TTC549 (cell line): ENCODE results near the gene SPINT2.

ENCODE experiments used
- FAIRE-seq: peaks from 2 replicates; lab custom pipeline; 2012; peaks lifted over from hg19 to GRCh38; lab: Jason Lieb, UNC

Gene SPINT2

GRCh38 chr19:38298821-38299680, 34.7 kb downstream of the SPINT2 start:
- FAIRE-seq, result no peak

GRCh38 chr19:38303517-38304351, 39.4 kb downstream of the SPINT2 start, which contains the start of gene C19orf33:
Gene C19orf33, plus strand, starts transcription at chr19:38304251. Its CDS starts 11 bp downstream, at chr19:38304262.
- FAIRE-seq, result no peak

- FAIRE-seq, result no peak
These were observed 40.0 kb downstream of the SPINT2 start for GRCh38 chr19:38304352-38304865.

DNA sequence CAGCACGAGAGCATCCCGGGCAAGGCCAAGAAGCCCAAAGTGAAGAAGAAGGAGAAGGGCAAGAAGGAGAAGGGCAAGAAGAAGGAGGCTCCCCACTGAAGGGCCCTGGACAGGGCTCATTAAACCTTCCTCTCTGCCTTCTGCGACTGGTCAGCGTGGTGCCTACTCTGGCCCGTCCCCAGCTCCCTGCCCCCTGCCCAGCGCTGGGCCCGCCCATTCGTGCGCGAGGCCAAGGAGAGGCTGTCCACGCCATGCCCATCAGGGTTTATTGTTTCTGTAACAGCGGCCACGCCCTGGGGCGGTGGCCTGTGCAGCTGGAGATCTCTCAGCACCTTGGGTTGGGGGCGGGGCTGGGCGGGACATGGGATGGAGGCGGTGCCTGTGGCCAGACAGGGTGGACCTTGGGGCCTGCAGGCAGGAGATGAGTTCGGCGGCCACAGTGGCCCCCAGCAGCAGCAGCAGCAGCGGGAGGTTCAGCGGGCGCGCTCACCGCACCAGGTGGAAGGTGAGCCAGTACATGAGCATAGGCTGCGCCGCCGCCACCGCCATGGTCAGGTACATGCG, 40.6 kb downstream of the SPINT2 start:
- no peak for FAIRE-seq

DNA sequence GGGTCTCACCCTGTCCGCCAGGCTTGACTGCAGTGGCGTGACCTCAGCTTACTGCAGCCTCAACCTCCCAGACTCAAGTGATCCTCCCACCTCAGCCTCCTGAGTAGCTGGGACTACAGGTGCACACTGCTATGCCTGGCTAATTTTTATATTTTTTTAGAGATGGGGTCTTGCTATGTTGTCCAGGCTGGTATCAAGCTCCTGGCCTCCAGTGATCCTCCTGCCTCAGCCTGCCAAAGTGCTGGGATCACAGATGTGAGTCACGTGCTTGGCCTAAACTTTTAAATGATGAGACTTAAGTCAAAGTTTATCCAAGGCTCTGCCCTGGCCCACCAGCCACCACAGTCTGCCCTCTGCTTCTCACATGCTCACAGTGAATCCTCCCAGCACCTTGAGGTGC, 41.9 kb downstream of the SPINT2 start:
- FAIRE-seq, result no peak

DNA sequence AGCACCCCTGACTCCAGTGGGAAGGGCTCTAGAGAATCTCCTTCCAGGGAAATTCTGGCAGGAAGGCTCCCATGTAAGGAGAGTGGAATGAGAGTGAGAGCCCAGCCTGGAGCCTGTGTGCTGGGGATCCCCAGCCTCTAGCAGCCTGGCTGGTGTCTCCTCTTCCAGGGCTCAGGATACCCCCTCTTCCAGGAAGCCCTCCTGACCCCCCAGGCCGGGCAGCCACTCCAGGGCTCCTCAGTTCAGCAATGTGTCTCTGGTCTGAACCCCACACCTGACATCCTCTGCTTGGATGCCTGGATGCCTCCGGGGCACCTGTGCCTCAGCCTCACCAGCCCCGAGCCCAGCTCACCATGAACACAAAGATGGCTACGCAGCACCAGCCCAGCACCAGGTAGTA, 42.7 kb downstream of the SPINT2 start:
- FAIRE-seq, result no peak

- no peak for FAIRE-seq
These were observed 43.2 kb downstream of the SPINT2 start for GRCh38 chr19:38307597-38307996.

- no peak for FAIRE-seq
These were observed 43.8 kb downstream of the SPINT2 start for GRCh38 chr19:38308006-38308766.

DNA sequence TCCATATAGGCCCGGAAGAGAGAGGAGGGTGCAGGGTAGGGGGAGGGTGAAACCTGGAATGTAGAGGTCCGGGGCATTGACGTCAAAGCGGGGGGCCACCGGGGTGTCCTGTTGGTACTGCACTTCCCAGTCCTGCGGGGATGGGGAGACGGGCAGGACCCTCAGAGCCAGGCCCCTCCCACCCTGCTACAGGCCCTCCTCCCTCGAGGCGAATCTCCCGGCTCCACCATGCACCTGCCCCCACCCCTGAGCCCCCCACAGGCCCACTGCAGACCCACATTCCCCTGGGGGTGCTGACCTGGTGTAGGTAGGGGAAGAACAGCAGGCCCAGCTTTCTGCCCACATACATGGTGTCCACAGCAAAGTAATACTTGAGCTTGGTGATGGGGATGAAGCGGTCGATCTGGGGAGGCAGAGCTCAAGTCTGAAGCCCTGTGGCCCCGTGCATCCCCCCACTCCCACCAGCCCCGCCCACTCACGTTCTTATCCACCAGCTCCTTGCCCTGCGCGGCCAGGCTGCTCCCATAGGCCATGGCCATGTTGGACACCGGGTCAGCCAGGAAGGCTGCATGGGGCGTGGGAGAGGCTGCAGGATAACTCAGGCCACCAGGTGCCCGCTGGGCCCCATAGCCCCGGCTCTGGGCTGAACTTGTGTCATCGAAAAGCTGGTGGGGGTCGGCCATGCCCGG, 44.7 kb downstream of the SPINT2 start:
- FAIRE-seq, result no peak

GRCh38 chr19:38309615-38310278, 45.4 kb downstream of the SPINT2 start:
- no peak for FAIRE-seq

DNA sequence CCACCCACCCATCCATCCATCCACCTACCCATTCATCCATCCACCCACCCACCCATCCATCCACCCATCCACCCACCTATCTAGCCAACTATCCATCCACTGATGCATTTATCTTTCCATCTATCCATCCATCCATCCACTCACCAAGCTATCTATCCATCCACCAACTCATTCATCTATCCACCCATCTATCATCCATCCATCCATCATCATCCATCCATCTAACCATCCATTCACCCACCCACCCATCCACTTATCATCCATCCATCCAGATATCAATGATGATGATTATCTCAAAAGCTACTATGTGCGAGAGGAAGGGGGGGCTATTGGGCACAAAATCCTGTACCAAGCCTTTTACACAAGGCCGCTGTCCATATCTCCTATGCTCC, 45.9 kb downstream of the SPINT2 start:
- FAIRE-seq, result no peak

DNA sequence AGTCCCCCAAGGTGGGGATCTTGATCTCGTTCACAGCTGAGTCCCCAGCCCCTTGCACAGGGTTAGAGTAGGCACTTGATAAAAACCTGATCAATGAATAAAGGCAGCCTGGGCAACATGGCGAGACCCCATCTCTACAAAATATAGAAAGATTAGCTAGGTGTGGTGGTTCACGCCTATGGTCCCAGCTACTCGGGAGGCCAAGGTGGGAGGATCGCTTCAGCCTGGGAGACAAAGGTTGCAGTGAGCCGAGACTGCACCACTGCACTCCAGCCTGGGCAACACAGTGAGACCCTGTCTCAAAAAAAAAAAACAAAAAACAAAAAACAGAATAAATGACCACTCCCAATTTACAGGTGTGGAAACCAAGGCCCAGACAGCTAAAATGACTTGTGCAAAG, 46.6 kb downstream of the SPINT2 start:
- no peak for FAIRE-seq

DNA sequence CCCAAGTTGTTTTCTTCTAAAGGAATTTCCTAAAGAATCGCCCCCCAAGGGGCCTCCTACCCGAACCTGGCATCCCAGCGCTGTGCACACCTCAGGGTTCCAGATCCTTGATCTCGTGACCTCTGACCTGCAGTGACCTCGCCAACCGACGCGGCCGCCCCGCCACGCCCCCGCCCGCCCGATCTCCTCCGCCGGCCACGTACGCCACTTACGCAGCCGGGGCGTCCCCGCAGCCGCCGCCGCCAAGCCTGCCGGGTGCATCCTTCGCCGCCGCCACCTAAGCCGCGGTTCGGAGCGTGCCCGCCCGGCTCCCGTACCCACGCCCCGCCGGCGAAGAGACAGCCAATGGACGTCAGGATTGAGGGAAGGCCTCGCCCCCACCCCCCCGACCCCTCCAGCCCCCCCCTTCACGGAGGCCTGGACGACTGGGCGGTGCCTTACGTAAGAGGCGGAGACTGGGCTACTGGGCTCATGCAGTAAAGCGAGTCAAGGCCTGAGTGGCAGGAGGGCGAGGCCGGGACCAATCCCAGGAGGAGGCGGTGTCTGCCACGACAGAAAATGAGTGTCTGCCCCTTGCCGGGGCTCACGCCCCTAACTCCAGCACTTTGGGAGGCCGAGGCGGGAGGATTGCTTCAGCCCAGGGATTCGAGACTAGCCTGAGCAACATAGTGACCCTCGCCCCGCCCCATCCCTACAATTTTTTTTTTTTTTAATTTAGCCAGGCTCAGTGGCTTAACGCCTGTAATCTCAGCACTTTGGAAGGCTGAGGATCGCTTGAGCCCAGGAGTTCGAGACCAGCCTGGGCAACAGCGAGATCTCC, 51.5 kb downstream of the SPINT2 start, which contains the start of gene YIF1B:
YIF1B (minus strand) TSS at position 291 of the 820 bp plus-strand sequence; CDS start at position 261, 30 bp downstream.
- no peak for FAIRE-seq

DNA sequence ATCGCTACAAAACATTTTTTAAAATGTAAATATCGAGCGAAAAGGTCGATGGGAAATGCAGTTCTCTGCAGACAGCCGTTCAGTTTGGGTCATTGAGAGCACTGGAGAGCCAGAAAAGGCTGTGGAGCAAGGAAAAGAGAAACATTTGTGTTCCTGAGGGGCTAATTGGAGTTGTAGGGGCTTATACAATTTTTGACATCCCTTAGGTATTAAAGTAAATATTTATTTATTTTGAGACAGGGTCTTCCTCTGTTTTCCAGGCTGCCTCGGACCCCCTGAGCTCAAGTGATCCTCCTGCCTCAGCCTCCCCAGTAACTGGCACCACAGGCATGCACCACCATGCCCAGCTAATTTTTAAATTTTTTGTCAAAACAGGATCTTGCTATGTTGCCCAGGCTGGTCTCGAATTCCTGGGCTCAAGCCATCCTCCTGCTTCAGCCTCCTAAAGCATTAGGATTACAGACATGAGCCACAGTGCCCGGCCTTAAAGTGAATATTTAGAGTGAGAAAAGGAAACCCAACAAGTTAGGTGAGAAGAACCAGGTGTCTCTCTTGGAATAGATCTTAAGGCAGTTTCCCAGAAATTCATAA, 52.2 kb downstream of the SPINT2 start:
- FAIRE-seq, result no peak

GRCh38 chr19:38317104-38317612, 52.8 kb downstream of the SPINT2 start:
- FAIRE-seq, result no peak

DNA sequence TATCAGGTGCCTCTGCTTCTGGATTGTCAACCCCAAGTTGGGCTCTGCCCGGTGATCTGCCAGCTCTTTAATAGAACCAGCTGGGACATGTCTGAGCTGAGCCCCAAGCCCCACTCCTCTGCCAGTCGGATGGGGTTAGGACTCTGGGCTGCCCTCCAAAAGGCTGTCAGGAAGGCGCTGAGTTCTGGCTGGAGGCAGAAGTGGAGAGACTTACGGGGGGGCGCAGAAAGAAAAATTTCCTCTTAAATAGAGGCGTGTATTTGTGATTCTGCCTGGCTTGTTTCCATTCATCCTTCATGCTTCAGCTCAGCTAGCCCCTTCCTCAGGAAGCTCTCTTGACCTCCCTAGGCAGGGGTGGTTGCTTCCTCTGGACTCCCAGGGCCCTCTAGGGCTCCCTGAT, 54.3 kb downstream of the SPINT2 start:
- FAIRE-seq, result no peak

DNA sequence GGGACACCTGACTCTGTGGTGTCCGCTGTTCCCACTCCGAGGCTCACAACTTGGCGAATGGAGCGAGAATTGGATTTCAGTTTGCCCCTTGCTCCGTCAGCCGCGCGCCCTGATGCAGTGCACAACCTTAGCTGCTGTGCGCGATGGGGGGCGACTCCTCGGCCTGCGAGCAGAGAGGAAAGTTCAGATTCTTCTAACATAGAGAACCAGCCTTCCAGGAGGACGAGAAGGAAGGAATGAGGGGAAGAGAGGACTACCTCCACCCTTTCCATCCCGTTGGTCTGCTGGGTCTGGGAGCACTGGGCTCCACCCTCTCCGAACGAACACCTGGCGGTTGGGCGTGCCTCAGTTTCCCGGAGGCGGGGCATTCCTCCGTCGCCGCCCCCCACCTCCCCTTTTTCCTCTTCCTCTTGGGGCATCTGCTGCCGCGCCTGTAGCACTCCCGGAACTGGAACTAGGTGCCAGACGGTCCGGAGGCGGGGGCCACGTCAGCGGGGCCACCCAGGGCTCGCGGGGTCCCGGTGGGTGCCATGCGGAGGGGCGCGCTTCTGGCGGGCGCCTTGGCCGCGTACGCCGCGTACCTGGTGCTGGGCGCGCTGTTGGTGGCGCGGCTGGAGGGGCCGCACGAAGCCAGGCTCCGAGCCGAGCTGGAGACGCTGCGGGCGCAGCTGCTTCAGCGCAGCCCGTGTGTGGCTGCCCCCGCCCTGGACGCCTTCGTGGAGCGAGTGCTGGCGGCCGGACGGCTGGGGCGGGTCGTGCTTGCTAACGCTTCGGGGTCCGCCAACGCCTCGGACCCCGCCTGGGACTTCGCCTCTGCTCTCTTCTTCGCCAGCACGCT, 55.3 kb downstream of the SPINT2 start, which contains the start of gene KCNK6:
KCNK6 (plus strand) TSS at position 425 of the 838 bp plus-strand sequence; CDS start at position 531, 106 bp downstream.
- no peak for FAIRE-seq

GRCh38 chr19:38320969-38321339, 56.6 kb downstream of the SPINT2 start:
- no peak for FAIRE-seq
